HG02870 (cell line): Measurements from ENCODE around the gene MYO5B.

Source experiments
- ATAC-seq: cut with Tn5 transposase; IDR thresholded peaks from one replicate; pipeline ENCODE4 v1.9.1; 2021; ENCODE audit warnings: mild to moderate bottlenecking, moderate library complexity; ENCODE audit not compliant: unreplicated experiment

Gene MYO5B

GRCh38 chr18:50027996-50028395, 167.0 kb downstream of the MYO5B start:
- ATAC-seq: no peak

- no peak for ATAC-seq
These were observed 170.5 kb downstream of the MYO5B start for GRCh38 chr18:50024466-50024865.

- ATAC-seq: no peak
These were observed 172.0 kb downstream of the MYO5B start for GRCh38 chr18:50022985-50023384.

DNA sequence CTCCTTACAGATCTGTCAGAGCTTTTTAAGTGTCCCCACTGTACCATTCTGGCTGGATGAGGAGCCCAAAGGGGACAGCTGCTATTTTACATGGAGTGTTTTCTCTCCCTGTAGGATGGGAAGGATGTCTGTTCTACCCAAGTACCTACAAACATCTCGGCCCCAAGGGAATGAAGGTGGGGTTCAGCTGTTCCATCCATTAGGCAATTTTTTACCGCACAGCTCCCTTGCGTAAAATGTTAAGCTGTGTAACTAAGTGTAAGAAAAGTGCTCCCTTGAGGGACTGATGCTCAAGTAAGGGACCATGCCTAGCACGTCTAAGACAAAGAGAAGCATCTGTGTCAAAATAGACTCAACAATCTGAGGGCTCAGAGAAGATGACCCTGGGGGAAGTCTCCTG, 180.3 kb downstream of the MYO5B start:
- no peak for ATAC-seq

GRCh38 chr18:50013363-50014138, 181.4 kb downstream of the MYO5B start:
- ATAC-seq: no peak

DNA sequence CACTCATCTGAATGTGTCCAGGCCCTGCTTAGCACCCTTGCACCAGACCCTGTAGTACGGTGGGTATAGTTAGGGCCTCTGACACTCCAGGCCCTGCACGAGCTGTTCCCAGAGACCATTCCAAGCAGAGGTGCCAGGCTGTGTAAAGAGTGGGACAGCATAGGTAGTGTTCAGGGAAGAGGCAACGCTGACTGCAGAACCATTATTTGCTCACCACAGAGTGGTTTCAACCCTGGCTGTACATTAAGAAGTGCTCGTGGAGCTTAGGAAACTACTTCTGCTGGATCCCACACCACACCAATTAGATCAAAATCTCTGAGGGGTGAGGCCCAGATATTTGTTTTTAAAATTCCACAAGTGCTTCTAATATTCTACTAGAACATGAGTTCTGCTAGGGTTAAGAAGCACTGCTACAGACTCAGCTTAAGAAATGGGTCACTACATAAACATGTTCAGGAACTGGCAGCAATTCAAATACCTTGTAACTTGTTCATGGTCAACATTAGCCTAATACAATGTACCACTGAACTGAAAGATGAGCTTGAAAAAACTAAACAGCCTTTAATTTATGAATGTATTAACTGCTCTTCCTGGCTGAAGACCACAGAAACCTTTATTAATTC, 183.0 kb downstream of the MYO5B start:
- no peak for ATAC-seq

GRCh38 chr18:50009773-50010335, 185.1 kb downstream of the MYO5B start:
- ATAC-seq: peak; percentile 76

- ATAC-seq: no peak
These were observed 186.6 kb downstream of the MYO5B start for GRCh38 chr18:50008306-50008705.

DNA sequence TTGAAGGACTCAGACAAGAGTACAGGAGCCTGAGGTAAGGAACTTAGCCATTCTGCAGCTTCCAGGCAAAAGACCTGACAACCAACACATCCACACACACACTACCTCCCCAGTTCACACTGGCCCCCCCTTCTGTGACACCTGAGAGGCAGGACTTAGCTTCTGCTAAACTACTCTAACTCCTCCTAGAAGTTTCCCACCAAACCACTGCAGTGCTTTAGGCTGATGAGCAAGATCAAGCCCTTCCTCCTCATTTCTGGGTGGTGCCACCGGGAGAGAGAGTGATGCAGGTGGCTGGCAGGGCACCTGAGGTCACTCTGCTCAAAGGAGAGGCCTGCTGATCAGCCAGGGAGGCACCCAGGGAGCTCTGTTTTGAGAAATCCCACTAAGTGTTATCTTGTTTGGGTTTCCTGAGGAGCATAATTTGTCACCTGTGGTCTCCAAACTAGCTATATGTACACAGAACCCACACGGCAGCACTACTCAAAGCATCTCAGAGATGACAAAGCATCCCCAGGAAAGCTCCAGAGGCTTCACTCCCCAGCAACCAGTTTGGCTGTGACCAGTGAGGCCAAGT, 188.4 kb downstream of the MYO5B start:
- no peak for ATAC-seq

DNA sequence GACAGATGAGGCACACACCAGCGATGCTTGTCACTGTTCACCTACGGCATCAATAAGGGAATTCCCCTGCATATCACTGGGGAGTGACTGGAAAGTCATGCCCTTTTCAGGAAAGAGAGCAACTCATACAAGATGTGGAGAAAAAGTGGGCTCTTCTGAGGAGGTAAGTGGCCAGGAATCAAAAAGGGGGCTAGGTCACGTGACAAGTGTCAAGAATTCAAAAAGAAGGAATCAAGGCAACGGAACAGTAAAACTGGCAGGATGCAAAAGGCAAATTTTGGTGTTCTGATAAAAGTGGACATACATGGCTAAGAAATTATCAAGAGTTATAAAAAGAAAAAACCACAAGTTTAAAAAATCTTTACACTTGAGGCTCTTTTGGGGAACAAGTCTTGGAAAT, 190.9 kb downstream of the MYO5B start:
- ATAC-seq: no peak

DNA sequence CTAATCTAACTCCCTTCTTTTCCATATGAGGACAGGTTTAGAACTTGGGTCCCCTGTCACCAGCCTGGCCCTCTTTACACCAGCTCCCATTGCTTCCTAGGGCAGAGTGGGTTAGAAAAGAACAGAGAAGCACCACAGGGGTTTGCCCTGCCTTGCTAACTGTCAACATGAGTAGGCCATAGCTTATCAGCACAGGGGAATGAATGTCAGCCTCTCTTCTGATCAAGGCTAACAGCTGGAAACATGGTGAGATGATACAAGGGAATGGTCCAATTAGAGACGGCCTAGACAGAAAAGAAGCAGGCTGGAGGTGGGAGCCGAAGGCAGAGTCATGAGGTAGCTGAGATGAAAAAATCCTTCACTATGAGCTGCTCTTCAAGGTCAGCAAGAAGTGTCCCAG, 192.2 kb downstream of the MYO5B start:
- ATAC-seq: no peak

GRCh38 chr18:50000227-50000626, 194.7 kb downstream of the MYO5B start:
- ATAC-seq: no peak

DNA sequence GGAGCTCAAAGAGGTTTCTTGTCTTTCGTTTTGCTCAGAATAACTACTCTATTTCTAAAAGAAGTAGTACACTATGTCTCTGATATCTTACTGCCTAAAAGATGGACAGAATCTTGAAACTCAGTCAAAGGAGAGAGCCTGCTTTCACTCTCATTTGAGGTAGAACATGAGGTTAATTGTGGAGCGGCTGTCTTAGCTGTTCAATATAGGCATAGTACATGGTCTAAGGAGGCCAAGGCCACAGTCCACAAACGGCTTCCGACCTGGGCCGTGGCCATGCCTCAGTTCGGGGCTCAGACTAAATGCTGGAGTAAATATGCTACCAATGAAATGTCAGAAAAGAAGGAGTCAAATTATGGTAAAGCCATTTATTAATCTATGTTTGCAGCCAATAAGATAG, 195.8 kb downstream of the MYO5B start:
- no peak for ATAC-seq

GRCh38 chr18:49997558-49997957, 197.4 kb downstream of the MYO5B start:
- no peak for ATAC-seq

DNA sequence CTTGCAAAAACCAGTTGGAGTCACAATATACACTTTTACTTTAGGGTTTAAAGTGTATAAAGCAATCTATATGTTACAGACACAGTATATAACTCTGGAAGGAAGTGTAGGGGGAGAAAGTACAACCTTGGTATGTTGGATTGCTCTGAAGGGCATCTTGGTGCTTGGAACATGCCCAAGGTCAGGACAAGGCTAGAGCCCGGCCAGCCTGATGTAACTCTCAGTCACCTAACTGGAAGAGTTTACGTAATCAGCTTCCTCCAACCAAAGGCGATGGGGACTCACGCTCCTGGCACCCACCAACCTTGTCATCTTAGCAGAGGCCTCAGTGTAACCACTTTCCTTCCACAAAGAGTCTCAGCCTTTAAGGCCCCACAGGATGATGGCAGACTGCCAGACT, 200.5 kb downstream of the MYO5B start:
- ATAC-seq: no peak

DNA sequence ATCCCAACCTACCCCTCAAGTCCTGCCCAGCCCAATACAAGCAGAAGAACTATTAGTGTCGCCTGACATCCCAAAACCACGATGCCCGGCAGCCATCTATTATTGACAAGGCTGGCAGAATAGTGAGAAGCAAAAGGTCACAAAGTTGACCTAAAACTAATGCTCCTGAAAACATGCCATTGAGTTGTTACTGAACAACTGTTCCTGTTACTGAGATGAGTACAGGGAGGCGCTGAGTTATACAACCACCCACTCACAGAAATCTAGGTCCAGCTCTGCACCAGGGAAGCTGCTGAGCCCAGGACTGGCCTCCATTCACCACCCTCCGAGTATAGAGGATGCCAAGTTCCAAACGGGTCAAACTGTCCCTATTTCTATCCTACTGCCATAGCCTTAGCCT, 201.6 kb downstream of the MYO5B start:
- ATAC-seq: no peak

DNA sequence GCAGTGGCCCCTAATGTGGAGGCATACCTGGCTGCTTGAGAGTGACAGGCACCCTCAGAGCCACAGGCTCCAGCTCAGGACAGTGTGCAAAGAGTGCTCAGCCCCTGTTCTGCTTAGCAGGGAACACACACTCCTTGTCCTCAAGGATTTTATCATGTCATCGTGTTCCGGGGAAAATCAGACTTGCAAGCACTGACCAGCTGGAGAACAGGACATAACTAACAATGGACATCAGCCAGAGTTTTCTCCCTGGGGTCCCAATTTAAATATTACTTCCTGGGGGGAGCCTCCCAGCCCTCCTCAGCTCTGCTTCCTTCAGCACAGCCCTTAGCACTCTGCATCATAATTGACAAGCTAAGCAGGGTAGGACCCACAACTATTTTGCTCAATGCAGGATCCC, 206.2 kb downstream of the MYO5B start:
- ATAC-seq: no peak

- ATAC-seq: no peak
These were observed 206.8 kb downstream of the MYO5B start for GRCh38 chr18:49988101-49988500.

DNA sequence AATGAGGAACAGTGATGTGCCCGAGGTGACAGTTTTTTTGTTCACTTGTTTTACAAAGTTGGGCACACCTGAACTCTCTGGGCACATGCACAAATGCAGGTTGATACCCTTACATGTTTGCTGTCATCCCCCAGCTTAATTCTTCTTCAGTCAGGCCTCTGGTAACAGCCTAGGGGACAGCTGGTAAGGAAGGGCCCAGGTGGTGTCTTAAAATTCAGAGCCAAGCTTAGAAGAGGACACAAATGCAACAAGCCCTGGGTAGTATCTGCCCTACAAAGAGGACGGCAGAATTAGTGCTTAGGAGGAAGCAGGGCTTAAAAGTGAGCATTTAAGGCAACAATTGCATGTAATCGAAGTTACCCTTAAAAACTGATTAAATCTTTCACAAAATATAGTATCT, 209.7 kb downstream of the MYO5B start:
- no peak for ATAC-seq

DNA sequence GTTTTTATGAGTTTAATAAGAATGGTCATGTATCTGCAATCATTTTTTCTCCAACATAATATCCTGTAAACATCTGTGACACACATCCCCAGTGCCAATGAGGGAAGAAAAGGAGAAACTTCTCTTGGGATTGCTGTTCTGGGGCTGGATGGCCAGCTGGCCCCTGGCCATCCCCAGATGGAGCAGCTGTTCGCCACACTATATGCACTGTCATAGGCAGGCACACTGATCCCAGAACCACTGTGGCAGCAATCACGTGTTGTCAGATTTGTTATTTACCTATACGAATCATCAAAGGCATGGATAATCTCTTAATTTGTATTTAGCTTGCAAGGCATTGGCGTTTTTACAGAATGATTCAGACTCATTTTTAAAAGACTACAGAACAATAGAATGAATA, 214.1 kb downstream of the MYO5B start:
- no peak for ATAC-seq

GRCh38 chr18:49976795-49977560, 218.0 kb downstream of the MYO5B start:
- ATAC-seq: no peak
